Stomach (tissue), 9 donors: Measurements from ENCODE around the gene FBXW11. TPM values are rescaled to one million over a fixed set of nuclear protein-coding genes. Genes with fewer than 3 reads are reported as not detected.

Experiments used
- DNase-seq, 2 donors: peaks; one replicate each; pipeline versions ENCODE4 v3.0.0 to v3.0.0-alpha.2; 2013 to 2019
- H3K27ac ChIP-seq, 5 donors: fragments of 200-600 bp in 4 of 5; sonication (generic) in 4 of 5; one replicate each; pipeline ENCODE4 v1.5.1; 2013 to 2019; ENCODE audit warnings: mild to moderate bottlenecking in 1 of 5, moderate library complexity in 1 of 5
- H3K27me3 ChIP-seq, 3 donors: fragments of 200-600 bp; sonication (generic); one replicate each; pipeline ENCODE4 v1.5.1; 2017 to 2019; ENCODE audit warnings: mixed run types in 1 of 3
- H3K36me3 ChIP-seq, 4 donors: fragments of 200-600 bp; sonication (generic); 1 replicate in 3 of 4; 2 replicates in 1 of 4; pipeline ENCODE4 v1.5.1; 2016 to 2019
- H3K4me1 ChIP-seq, 4 donors: fragments of 200-600 bp; sonication (generic); one replicate each; pipeline ENCODE4 v1.5.1; 2016 to 2019
- H3K4me3 ChIP-seq, 4 donors: fragments of 200-600 bp; sonication (generic) in 3 of 4; one replicate each; pipeline ENCODE4 v1.5.1; 2016 to 2019; ENCODE audit warnings: mild to moderate bottlenecking in 1 of 4
- H3K9me3 ChIP-seq, 4 donors: fragments of 200-600 bp; sonication (generic); one replicate each; pipeline ENCODE4 v1.5.1; 2016 to 2019
- CTCF ChIP-seq, 7 experiments: fragments of 450-650 bp in 4 of 7; fragments of 200-600 bp in 3 of 7; sonication (generic) in 3 of 7; IDR thresholded peaks; one replicate each; pipeline ENCODE4 v1.5.1; 2016 to 2019; ENCODE audit warnings: antibody characterized with exemption in 7 of 7, control low read depth in 2 of 7, mild to moderate bottlenecking in 1 of 7
- EP300 ChIP-seq: sonication (generic); formaldehyde crosslinking; IDR thresholded peaks from one replicate; pipeline ENCODE4 v1.6.1; 2017; ENCODE audit warnings: antibody characterized with exemption
- POLR2A ChIP-seq, 4 donors: fragments of 450-650 bp; IDR thresholded peaks; one replicate each; pipeline ENCODE4 v1.6.1; 2016; ENCODE audit warnings: antibody characterized with exemption in 4 of 4, control low read depth in 2 of 4, mild to moderate bottlenecking in 1 of 4, moderate library complexity in 1 of 4
- POLR2AphosphoS5 ChIP-seq, 3 donors: sonication (generic); formaldehyde crosslinking; IDR thresholded peaks; one replicate each; pipeline ENCODE4 v1.6.1; 2016; ENCODE audit warnings: antibody characterized with exemption in 3 of 3
- WGBS, 5 donors: extraction: QIAGEN DNeasy Blood & Tissue Kit in 3 of 5; methylation state at CpG; one replicate each; pipeline versions ENCODE4 v1.1.5 to v1.1.7; 2013 to 2018; 5-methylcytosine and 5-hydroxymethylcytosine counted together
- intact Hi-C: fragments of 100-400 bp; cut with DNase I; formaldehyde crosslinking; loops from one replicate; pipeline ENCODE4 v1.15.1; 2023; ENCODE audit warnings: low total_unique reads
- polyA plus RNA-seq, 3 donors: library from polyadenylated mRNA; stranded (reverse); fragments of 200-250 nt; gene quantifications; one replicate each; pipeline ENCODE4 v1.2.3, GENCODE V29; 2013
- total RNA-seq, 5 donors: library from RNA; depleted of rRNA; stranded (reverse); fragments of >200 nt; gene quantifications; one replicate each; pipeline versions ENCODE4 v1.1.0 to v1.2.3, GENCODE V29; 2014 to 2016
- donor health status: healthy with polysubstance abuse.
- donor health status: Bipolar disorder and iron deficiency.
- donor health status: healthy.

The FBXW11 gene
- total and polyA plus RNA-seq, 8 donors = 4.3 to 117 (median 25.5) TPM

GRCh38 chr5:171907725-171908343 lies 98.6 kb downstream of the FBXW11 start:
- Histone ChIP-seq H3K4me1 (peaks cover 10 to 69% (median 46%) of the 10 kb centered on the region in 4 donors), H3K27me3 (no peaks in the 10 kb centered on the region), H3K36me3 (peaks cover 3 to 27% (median 16%) of the 10 kb centered on the region in 4 donors), H3K9me3 (no peaks in the 10 kb centered on the region), H3K27ac (peak overlapping the region in 1 of 5 donors; percentile 22), H3K4me3 (no peak overlapping the region)
- DNase-seq = peak; percentile 34 to 87
- 23 to 26% (median 26%) methylated on average over 4 of the region's 4 CpGs for WGBS, 5 donors
- peak in 5 of 7 experiments; percentile 32 to 80 (median 66) for TF ChIP-seq CTCF (IDR thresholded peaks at IDR 0.05)
- TF ChIP-seq EP300 = no peak
- intact Hi-C loops = loop anchor here (2.0 to 10.0 kb wide), 2 partner anchors 131 to 483 kb away; no protein-coding TSS in a partner anchor

GRCh38 chr5:171906703-171907590 lies 99.5 kb downstream of the FBXW11 start:
- intact Hi-C loops = loop anchor here (2.0 to 10.0 kb wide), 2 partner anchors 132 to 482 kb away; no protein-coding TSS in a partner anchor
- Histone ChIP-seq H3K36me3 (peaks cover 3 to 27% (median 16%) of the 10 kb centered on the region in 4 donors), H3K9me3 (no peaks in the 10 kb centered on the region), H3K4me3 (no peak overlapping the region), H3K27me3 (no peaks in the 10 kb centered on the region), H3K4me1 (peaks cover 3 to 60% (median 37%) of the 10 kb centered on the region in 4 donors), H3K27ac (no peak overlapping the region)
- TF ChIP-seq EP300 = no peak
- no peak for TF ChIP-seq POLR2AphosphoS5 (IDR thresholded peaks at IDR 0.05)
- no peak for TF ChIP-seq POLR2A (IDR thresholded peaks at IDR 0.05)
- no peak for TF ChIP-seq CTCF (IDR thresholded peaks at IDR 0.05)
- no peak for DNase-seq
- 48 to 75% (median 55%) methylated on average over 7 of the region's 7 CpGs for WGBS, 5 donors

- no peak for TF ChIP-seq POLR2AphosphoS5 (IDR thresholded peaks at IDR 0.05)
- TF ChIP-seq CTCF (IDR thresholded peaks at IDR 0.05) = no peak
- TF ChIP-seq POLR2A (IDR thresholded peaks at IDR 0.05) = no peak
- TF ChIP-seq EP300 = no peak
- DNase-seq = no peak
- no peak overlapping the region for H3K4me3 ChIP-seq
- peaks cover 3 to 52% (median 29%) of the 10 kb centered on the region in 4 donors for H3K4me1 ChIP-seq
- H3K27ac ChIP-seq = no peak overlapping the region
- no peaks in the 10 kb centered on the region for H3K9me3 ChIP-seq
- WGBS, 5 donors = 40 to 42% (median 41%) methylated on average over 4 of the region's 4 CpGs
- peaks cover 3 to 27% (median 16%) of the 10 kb centered on the region in 4 donors for H3K36me3 ChIP-seq
- no peaks in the 10 kb centered on the region for H3K27me3 ChIP-seq
- intact Hi-C loops = loop anchor here (2.0 to 10.0 kb wide), 2 partner anchors 133 to 481 kb away; no protein-coding TSS in a partner anchor
Measured at GRCh38 chr5:171906066-171906570, 100.3 kb downstream of the FBXW11 start.

GRCh38 chr5:171904886-171905285 lies 101.6 kb downstream of the FBXW11 start:
- TF ChIP-seq POLR2A (IDR thresholded peaks at IDR 0.05) = no peak
- no peak for TF ChIP-seq EP300
- TF ChIP-seq POLR2AphosphoS5 (IDR thresholded peaks at IDR 0.05) = no peak
- no peak for TF ChIP-seq CTCF (IDR thresholded peaks at IDR 0.05)
- Histone ChIP-seq H3K27me3 (no peaks in the 10 kb centered on the region), H3K9me3 (no peaks in the 10 kb centered on the region), H3K27ac (no peak overlapping the region), H3K4me3 (no peak overlapping the region), H3K4me1 (peaks cover 3 to 48% (median 24%) of the 10 kb centered on the region in 4 donors), H3K36me3 (peaks cover 0 to 19% (median 9%) of the 10 kb centered on the region in 4 donors)
- no peak for DNase-seq
- intact Hi-C loops = loop anchor here (10.0 kb wide), 1 partner anchor 480 kb away; no protein-coding TSS in a partner anchor
